NCI-H2107 (cell line): ENCODE measurements around the gene RAB1B.
"Not testable (repeated sequence)": the region's sequence is repeated elsewhere in the genome, so short reads cannot be mapped to it uniquely, and the experiment has no call there.

Experiments
- DNase-seq: peaks from one replicate; lab custom pipeline; 2025; lab: John Stamatoyannopoulos, UW

The RAB1B gene

DNA sequence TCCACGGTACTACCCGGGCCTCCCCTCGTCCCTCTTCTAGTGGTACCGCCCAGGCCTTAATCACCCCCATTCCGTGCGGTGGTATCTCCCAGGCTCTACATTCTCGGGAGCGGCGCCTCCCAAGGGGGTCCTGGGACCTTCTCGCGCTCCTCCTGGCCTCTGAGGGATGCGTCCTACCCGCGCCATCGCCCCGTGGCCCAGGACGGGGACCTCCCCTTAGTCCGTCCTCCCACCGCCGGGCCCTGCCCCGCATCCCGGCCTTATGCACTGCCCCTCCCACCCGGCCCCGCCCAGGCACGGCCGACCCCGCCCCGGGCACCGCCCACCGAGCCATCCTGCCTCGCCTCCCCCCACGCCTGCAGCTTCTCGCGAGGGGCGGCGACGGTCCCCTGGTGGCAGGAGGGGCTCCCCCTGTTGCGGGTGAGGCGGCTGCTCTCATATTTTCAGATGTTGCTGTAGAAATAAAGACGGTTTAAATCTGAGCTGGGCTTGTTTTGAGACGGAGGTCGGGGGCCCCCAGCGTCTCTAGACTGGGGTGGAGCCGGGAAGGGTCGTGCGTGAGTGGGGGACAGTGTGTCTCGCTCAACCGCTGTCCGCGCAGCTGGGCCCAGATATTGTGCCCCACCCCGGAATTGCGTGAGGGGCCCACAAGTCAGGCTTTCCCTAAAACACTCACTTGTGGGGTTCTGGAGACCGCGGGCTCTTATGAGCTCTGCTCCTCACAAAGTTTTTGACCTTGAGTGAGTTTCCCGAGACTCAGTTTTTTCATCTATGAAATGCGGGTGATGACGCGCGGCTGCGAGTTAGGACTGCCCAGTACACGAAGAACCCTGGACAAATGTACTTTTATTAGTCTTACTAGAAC lies 828 bp upstream of the RAB1B start:
- DNase-seq: no peak

- DNase-seq: no peak
Observed at GRCh38 chr11:66268952-66269905, 790 bp downstream of the RAB1B start.

- no peak for DNase-seq
Observed at GRCh38 chr11:66271816-66272215, 3.4 kb downstream of the RAB1B start.

GRCh38 chr11:66272596-66272995 lies 4.2 kb downstream of the RAB1B start:
- no peak for DNase-seq

- no peak for DNase-seq
Observed at GRCh38 chr11:66274219-66274618, 5.8 kb downstream of the RAB1B start.

DNA sequence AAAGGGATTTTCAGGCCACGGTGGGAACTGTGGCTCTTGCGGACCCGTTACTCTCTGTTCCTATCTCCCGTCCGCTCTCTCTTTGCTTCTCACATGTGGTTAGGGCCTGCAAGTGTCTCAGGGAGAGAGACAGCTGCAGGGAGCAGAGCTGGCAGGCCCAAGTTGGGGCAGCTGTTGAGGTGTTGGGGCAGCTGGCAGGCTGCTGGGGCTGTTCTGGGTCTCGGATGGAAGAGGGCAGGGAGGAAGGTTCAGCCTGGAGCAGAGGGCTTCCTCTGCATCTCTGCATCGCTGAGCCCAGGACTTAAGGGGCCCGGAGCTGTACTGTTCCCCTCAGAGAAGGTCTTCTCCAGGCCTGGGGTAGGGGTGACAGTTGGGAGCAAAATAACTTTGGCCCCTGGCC lies 7.0 kb downstream of the RAB1B start:
- no peak for DNase-seq

DNA sequence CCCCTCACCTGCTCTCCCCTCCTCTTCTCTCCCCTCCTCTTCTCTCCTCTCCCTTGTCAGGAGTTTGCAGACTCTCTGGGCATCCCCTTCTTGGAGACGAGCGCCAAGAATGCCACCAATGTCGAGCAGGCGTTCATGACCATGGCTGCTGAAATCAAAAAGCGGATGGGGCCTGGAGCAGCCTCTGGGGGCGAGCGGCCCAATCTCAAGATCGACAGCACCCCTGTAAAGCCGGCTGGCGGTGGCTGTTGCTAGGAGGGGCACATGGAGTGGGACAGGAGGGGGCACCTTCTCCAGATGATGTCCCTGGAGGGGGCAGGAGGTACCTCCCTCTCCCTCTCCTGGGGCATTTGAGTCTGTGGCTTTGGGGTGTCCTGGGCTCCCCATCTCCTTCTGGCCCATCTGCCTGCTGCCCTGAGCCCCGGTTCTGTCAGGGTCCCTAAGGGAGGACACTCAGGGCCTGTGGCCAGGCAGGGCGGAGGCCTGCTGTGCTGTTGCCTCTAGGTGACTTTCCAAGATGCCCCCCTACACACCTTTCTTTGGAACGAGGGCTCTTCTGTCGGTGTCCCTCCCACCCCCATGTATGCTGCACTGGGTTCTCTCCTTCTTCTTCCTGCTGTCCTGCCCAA lies 7.7 kb downstream of the RAB1B start:
- no peak for DNase-seq

DNA sequence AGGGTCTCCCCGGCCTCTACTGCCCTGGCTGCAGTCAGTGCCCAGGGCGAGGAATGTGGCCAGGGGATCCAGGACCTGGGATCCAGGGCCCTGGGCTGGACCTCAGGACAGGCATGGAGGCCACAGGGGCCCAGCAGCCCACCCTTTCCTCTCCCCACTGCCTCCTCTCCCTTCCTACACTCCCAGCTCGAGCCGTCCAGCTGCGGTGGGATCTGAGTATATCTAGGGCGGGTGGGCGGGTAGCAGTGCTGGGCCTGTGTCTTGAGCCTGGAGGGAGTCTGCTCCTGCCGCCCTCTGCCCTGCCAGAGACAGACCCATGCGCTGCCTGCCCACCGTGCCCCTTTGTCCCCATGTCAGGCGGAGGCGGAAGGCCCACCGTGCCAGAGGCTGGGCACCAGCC lies 8.2 kb downstream of the RAB1B start:
- not testable (repeated sequence) for DNase-seq

- DNase-seq: not testable (repeated sequence)
Observed at GRCh38 chr11:66277064-66277463, 8.6 kb downstream of the RAB1B start.

- DNase-seq: no peak
Observed at GRCh38 chr11:66277471-66278362, 9.3 kb downstream of the RAB1B start, which contains the start of gene CNIH2. Gene CNIH2, plus strand, starts transcription at chr11:66278175. Its CDS starts 282 bp downstream, at chr11:66278457.

GRCh38 chr11:66278363-66279091 lies 10.1 kb downstream of the RAB1B start:
- DNase-seq: no peak

DNA sequence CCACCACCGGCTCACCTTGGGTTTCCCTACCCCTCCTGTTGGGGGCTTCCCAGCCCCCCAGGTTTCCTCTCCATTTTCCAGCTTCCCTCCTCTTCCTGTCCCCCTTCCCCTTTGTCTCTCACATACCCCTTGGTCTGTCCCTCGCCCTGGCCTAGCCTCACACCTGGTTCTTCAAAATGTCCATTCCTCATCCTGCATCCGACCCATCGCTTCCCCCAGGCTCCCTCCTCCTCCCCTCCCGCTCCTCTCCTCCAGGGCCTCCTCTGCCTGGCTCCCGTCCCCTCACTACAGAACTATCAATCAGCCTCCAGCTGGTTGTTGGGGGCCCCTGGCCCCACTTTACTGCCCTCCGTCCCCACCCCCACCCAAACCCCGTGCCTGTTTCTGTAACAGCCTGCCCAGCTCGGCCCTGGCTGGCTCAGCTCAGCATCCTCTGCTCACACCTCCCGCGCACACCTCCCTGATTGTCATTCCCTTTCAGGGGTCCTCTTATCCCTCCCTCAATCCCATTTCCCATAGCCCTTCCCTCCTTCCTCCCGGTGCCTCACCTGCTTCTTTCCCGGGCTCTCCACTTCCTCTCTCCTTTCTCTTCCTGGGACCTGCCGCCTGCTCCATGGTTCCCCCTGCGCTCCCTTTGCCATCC lies 10.8 kb downstream of the RAB1B start:
- DNase-seq: no peak

GRCh38 chr11:66280428-66280827 lies 12.0 kb downstream of the RAB1B start:
- DNase-seq: no peak

DNA sequence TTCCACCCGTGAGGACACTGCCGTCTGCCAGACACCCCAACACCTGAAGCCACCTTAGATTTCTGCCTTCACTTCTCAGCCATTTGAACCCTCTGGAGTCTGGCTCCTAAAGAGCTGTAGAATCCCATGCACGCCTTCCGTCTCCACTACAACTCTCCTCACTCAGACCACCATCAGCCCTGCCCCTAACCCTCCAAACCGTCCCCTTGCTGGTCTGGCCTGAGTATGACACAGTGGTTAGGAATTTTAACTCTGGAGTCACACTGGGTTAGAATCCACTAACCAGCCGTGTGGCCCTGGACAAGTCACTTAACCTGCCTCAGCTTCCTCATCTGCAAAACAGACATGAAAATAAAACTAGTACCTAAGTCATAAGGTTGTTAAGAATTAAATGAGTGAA lies 12.6 kb downstream of the RAB1B start:
- DNase-seq: no peak

DNA sequence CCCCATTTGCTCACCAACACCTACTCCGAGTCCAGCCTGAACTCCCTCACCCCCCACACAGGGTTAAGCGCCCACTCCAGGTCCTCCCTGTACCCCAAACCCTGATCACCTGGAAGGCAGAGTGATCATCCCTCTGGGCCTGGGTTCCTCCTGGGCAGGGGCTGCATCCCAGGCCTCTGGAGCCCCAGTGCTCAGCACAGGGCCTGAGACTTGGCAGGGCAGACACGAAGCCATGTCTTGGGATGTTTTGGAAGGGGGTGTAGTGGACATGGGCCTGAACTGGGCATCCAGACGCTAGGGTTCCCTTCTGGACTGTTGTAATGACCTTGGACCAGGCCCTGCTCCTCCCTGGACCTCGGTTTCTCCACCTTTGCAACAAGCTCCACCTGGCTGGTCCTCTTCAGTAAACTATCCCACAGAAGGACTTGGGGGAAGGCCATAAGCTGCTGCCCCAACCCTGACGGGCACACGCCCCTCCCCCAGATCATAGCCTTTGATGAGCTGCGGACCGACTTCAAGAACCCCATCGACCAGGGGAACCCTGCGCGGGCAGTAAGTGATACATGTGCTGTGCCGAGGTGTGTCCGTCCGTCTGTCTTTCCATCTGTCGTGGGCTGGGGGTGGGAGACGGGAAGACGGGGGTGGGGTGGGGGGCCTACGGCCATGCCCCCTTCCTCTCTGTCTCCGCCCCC lies 13.5 kb downstream of the RAB1B start:
- DNase-seq: no peak

GRCh38 chr11:66282468-66283455 lies 14.3 kb downstream of the RAB1B start:
- DNase-seq: peak; percentile 97

GRCh38 chr11:66283461-66284105 lies 15.1 kb downstream of the RAB1B start:
- no peak for DNase-seq
